Gastroesophageal sphincter (tissue), 3 donors: ENCODE results near the gene SLC38A2.

Source experiments
- POLR2AphosphoS5 ChIP-seq: sonication (generic); formaldehyde crosslinking; IDR thresholded peaks from one replicate; pipeline ENCODE4 v1.6.1; 2017; ENCODE audit warnings: antibody characterized with exemption
- TF ChIP-seq, protein P1 (sequence below), 4 experiments: fragments of 200-600 bp in 2 of 4; fragments of 450-650 bp in 2 of 4; sonication (generic) in 1 of 4; IDR thresholded peaks; one replicate each; pipeline ENCODE4 v1.5.1; 2017 to 2019; ENCODE audit warnings: antibody characterized with exemption in 4 of 4, mild to moderate bottlenecking in 2 of 4, moderate library complexity in 2 of 4

DNA sequence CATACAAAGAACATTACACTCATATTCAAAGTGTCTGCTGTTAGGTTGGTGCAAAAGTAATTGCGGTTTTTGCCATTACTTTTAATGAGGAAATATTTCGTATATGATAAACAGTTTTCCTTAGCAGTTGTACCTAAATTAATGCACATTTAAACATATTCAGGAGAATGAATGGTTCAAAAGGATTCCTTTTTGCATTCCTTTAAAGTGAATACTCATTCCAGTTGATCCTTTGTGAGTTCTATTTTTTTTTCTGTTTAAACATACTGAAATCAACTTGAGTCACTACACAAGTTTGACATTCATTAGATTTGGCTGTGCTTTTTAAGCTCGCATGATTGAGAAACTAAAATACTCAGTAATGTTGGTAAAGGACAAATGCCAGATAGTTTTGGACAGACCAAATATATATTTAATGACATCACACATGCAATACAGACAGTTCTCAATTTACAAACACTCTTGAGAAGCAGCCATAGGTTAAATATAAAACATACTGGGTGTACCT, 13.8 kb upstream of the SLC38A2 start:
- TF ChIP-seq, protein P1, sequence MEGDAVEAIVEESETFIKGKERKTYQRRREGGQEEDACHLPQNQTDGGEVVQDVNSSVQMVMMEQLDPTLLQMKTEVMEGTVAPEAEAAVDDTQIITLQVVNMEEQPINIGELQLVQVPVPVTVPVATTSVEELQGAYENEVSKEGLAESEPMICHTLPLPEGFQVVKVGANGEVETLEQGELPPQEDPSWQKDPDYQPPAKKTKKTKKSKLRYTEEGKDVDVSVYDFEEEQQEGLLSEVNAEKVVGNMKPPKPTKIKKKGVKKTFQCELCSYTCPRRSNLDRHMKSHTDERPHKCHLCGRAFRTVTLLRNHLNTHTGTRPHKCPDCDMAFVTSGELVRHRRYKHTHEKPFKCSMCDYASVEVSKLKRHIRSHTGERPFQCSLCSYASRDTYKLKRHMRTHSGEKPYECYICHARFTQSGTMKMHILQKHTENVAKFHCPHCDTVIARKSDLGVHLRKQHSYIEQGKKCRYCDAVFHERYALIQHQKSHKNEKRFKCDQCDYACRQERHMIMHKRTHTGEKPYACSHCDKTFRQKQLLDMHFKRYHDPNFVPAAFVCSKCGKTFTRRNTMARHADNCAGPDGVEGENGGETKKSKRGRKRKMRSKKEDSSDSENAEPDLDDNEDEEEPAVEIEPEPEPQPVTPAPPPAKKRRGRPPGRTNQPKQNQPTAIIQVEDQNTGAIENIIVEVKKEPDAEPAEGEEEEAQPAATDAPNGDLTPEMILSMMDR (IDR thresholded peaks at IDR 0.05): no peak
- TF ChIP-seq POLR2AphosphoS5: peak; percentile 85
